ENCODE measurements around the gene ZGRF1. TPM values are rescaled to one million over a fixed set of nuclear protein-coding genes. Genes with fewer than 3 reads are reported as not detected.

Gene ZGRF1
- total RNA-seq, 2 donors from 2014 or later: 2.9 to 8.9 TPM

GRCh38 chr4:112655270-112655669 lies 18.6 kb upstream of the ZGRF1 start:
- no peaks in the 10 kb centered on the region for H3K9me3 ChIP-seq
- H3K27ac ChIP-seq: no peak overlapping the region
- no peak for DNase-seq (ENCODE audit: low spot score)
- intact Hi-C loops (cut with DNase I): no loop called here
- no peaks in the 10 kb centered on the region for H3K4me1 ChIP-seq (replicated peaks)
- H3K4me3 ChIP-seq: no peak overlapping the region
- no peak for TF ChIP-seq POLR2AphosphoS5 (IDR thresholded peaks at IDR 0.05)
- no peak for TF ChIP-seq CTCF (IDR thresholded peaks at IDR 0.05)
- TF ChIP-seq POLR2A (IDR thresholded peaks at IDR 0.05): no peak
- WGBS: 84% methylated on average over 5 of the region's 5 CpGs
- no peaks in the 10 kb centered on the region for H3K36me3 ChIP-seq
- H3K27me3 ChIP-seq (replicated peaks; ENCODE audit: insufficient read depth): no peaks in the 10 kb centered on the region

GRCh38 chr4:112652216-112652615 lies 15.5 kb upstream of the ZGRF1 start:
- 31% methylated on average over 1 of the region's 1 CpG for WGBS
- no peak for DNase-seq (ENCODE audit: low spot score)
- H3K36me3 ChIP-seq: no peaks in the 10 kb centered on the region

GRCh38 chr4:112651641-112652040 lies 14.9 kb upstream of the ZGRF1 start:
- no peaks in the 10 kb centered on the region for H3K27me3 ChIP-seq (replicated peaks; ENCODE audit: insufficient read depth)
- no peaks in the 10 kb centered on the region for H3K4me1 ChIP-seq (replicated peaks)
- DNase-seq (ENCODE audit: low spot score): no peak
- intact Hi-C loops (cut with DNase I): no loop called here
- H3K9me3 ChIP-seq: no peaks in the 10 kb centered on the region
- no peak overlapping the region for H3K27ac ChIP-seq
- no peaks in the 10 kb centered on the region for H3K36me3 ChIP-seq
- no peak overlapping the region for H3K4me3 ChIP-seq
- no peak for TF ChIP-seq POLR2AphosphoS5 (IDR thresholded peaks at IDR 0.05)
- no peak for TF ChIP-seq POLR2A (IDR thresholded peaks at IDR 0.05)
- no peak for TF ChIP-seq CTCF (IDR thresholded peaks at IDR 0.05)

More at GRCh38 chr4:112652216-112652615, 15.5 kb upstream of the ZGRF1 start:
- H3K27ac ChIP-seq: no peak overlapping the region
- TF ChIP-seq POLR2A (IDR thresholded peaks at IDR 0.05) (no peak), CTCF (IDR thresholded peaks at IDR 0.05) (no peak), POLR2AphosphoS5 (IDR thresholded peaks at IDR 0.05) (no peak)
- no peaks in the 10 kb centered on the region for H3K4me1 ChIP-seq (replicated peaks)
- intact Hi-C loops (cut with DNase I): no loop called here
- H3K27me3 ChIP-seq (replicated peaks; ENCODE audit: insufficient read depth): no peaks in the 10 kb centered on the region
- no peak overlapping the region for H3K4me3 ChIP-seq
- no peaks in the 10 kb centered on the region for H3K9me3 ChIP-seq

- no peaks in the 10 kb centered on the region for H3K27me3 ChIP-seq (replicated peaks; ENCODE audit: insufficient read depth)
- H3K4me3 ChIP-seq: no peak overlapping the region
- H3K9me3 ChIP-seq: no peaks in the 10 kb centered on the region
- H3K27ac ChIP-seq: no peak overlapping the region
- no peak for TF ChIP-seq POLR2A (IDR thresholded peaks at IDR 0.05)
- no peak for TF ChIP-seq CTCF (IDR thresholded peaks at IDR 0.05)
- TF ChIP-seq POLR2AphosphoS5 (IDR thresholded peaks at IDR 0.05): no peak
- DNase-seq (ENCODE audit: low spot score): no peak
- no peaks in the 10 kb centered on the region for H3K4me1 ChIP-seq (replicated peaks)
- intact Hi-C loops (cut with DNase I): no loop called here
- 64% methylated on average over 4 of the region's 4 CpGs for WGBS
- peaks cover 0 to 5% of the 10 kb centered on the region in 2 donors for H3K36me3 ChIP-seq
Observed at GRCh38 chr4:112650332-112650731, 13.6 kb upstream of the ZGRF1 start.

GRCh38 chr4:112649055-112649408 lies 12.3 kb upstream of the ZGRF1 start:
- WGBS: 48% methylated on average over 2 of the region's 2 CpGs
- H3K36me3 ChIP-seq: peaks cover 0 to 5% of the 10 kb centered on the region in 2 donors
- H3K27me3 ChIP-seq (replicated peaks; ENCODE audit: insufficient read depth): no peaks in the 10 kb centered on the region
- H3K9me3 ChIP-seq: no peaks in the 10 kb centered on the region
- intact Hi-C loops (cut with DNase I): no loop called here
- no peak overlapping the region for H3K4me3 ChIP-seq
- H3K27ac ChIP-seq: no peak overlapping the region
- no peak for DNase-seq (ENCODE audit: low spot score)
- no peaks in the 10 kb centered on the region for H3K4me1 ChIP-seq (replicated peaks)
- TF ChIP-seq CTCF (IDR thresholded peaks at IDR 0.05): no peak
- no peak for TF ChIP-seq POLR2A (IDR thresholded peaks at IDR 0.05)
- TF ChIP-seq POLR2AphosphoS5 (IDR thresholded peaks at IDR 0.05): no peak
